HEK293T (cell line): ENCODE results near the gene MAGI2.

ENCODE experiments used
- ARNT ChIP-seq: fragments of 450-650 bp; IDR thresholded peaks from 2 replicates; pipeline ENCODE4 v1.6.1; 2017; ENCODE audit warnings: mild to moderate bottlenecking
- BHLHE40 ChIP-seq: fragments of 450-650 bp; IDR thresholded peaks from 2 replicates; pipeline ENCODE4 v1.6.1; 2016; ENCODE audit warnings: mild to moderate bottlenecking, moderate library complexity, borderline replicate concordance
- ELF4 ChIP-seq: fragments of 450-650 bp; IDR thresholded peaks from 2 replicates; pipeline ENCODE4 v1.6.1; 2017; ENCODE audit warnings: antibody characterized with exemption
- FOXA1 ChIP-seq: fragments of 450-650 bp; IDR thresholded peaks from 2 replicates; pipeline ENCODE4 v1.6.1; 2016; ENCODE audit warnings: mild to moderate bottlenecking
- FOXK2 ChIP-seq: fragments of 450-650 bp; IDR thresholded peaks from 2 replicates; pipeline ENCODE4 v1.6.1; 2016; ENCODE audit warnings: mild to moderate bottlenecking
- FOXM1 ChIP-seq: fragments of 450-650 bp; IDR thresholded peaks from 2 replicates; pipeline ENCODE4 v1.6.1; 2017; ENCODE audit warnings: mild to moderate bottlenecking, borderline replicate concordance
- LEF1 ChIP-seq: fragments of 450-650 bp; IDR thresholded peaks from 2 replicates; pipeline ENCODE4 v1.6.1; 2017; ENCODE audit warnings: mild to moderate bottlenecking, borderline replicate concordance
- NFRKB ChIP-seq: fragments of 450-650 bp; IDR thresholded peaks from 2 replicates; pipeline ENCODE4 v1.6.1; 2016; ENCODE audit warnings: mild to moderate bottlenecking, moderate library complexity
- SP1 ChIP-seq: fragments of 450-650 bp; IDR thresholded peaks from 2 replicates; pipeline ENCODE4 v1.6.1; 2017
- SUZ12 ChIP-seq: fragments of 450-650 bp; IDR thresholded peaks from 2 replicates; pipeline ENCODE4 v1.6.1; 2016; ENCODE audit warnings: mild to moderate bottlenecking
- TARDBP ChIP-seq: fragments of 450-650 bp; IDR thresholded peaks from 2 replicates; pipeline ENCODE4 v1.6.1; 2016
- ZNF384 ChIP-seq: fragments of 450-650 bp; IDR thresholded peaks from 2 replicates; pipeline ENCODE4 v1.6.1; 2016
- TF ChIP-seq, protein P1 (sequence below): fragments of 450-650 bp; IDR thresholded peaks from 2 replicates; pipeline ENCODE4 v1.6.1; 2016

DNA sequence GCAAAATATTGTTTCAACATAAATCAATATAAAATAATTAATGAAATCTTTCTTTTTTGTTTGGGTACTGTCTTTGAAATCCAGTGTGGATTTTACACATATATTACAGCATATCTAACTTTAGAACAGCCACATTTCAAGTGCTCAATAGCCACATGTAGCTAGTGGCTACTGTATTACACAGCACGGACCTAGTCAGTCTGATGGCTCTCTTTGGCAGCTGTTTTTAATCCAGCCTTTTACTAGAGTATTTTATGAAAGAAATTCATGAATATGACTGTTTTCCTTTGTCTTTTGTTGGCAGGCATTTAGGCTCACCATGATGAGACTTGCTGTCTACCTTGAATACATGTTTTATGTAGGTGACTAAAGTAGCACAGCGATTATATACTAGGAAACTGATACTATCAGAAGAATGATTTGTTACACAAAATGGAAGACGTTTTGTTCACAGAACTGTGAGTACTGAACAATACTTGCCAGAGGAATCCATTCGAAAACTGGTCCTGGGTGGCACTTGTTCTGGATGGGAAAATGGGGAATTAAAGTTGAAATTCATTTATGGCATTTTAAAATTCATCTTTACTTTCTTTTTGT, 1268.2 kb downstream of the MAGI2 start:
- TF ChIP-seq SUZ12: no peak
- no peak for TF ChIP-seq BHLHE40
- no peak for TF ChIP-seq SP1
- TF ChIP-seq, protein P1, sequence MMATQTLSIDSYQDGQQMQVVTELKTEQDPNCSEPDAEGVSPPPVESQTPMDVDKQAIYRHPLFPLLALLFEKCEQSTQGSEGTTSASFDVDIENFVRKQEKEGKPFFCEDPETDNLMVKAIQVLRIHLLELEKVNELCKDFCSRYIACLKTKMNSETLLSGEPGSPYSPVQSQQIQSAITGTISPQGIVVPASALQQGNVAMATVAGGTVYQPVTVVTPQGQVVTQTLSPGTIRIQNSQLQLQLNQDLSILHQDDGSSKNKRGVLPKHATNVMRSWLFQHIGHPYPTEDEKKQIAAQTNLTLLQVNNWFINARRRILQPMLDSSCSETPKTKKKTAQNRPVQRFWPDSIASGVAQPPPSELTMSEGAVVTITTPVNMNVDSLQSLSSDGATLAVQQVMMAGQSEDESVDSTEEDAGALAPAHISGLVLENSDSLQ: no peak
- no peak for TF ChIP-seq FOXA1
- no peak for TF ChIP-seq FOXM1
- TF ChIP-seq TARDBP: no peak
- no peak for TF ChIP-seq ZNF384
- no peak for TF ChIP-seq ELF4
- no peak for TF ChIP-seq FOXK2
- no peak for TF ChIP-seq ARNT
- no peak for TF ChIP-seq LEF1
- TF ChIP-seq NFRKB: no peak
